H9 (cell line): Measurements from ENCODE around the gene PFKL. TPM values are rescaled to one million over a fixed set of nuclear protein-coding genes. Genes with fewer than 3 reads are reported as not detected.

ENCODE experiments used
- DNase-seq: peaks from one replicate; pipeline ENCODE4 v3.0.0-alpha.2; 2017
- H2AFZ ChIP-seq: one replicate; pipeline ENCODE4 v1.6.1; 2013; ENCODE audit warnings: mild to moderate bottlenecking, low read length, control low read depth, moderate library complexity
- H2AK5ac ChIP-seq: 2 replicates; pipeline ENCODE4 v1.6.1; 2013; ENCODE audit warnings: low read length, control low read depth, mixed read lengths; ENCODE audit not compliant: insufficient read length
- H2BK120ac ChIP-seq: one replicate; pipeline ENCODE4 v1.6.1; 2013; ENCODE audit warnings: low read depth, mild to moderate bottlenecking, low read length, control low read depth, inconsistent platforms; ENCODE audit not compliant: poor library complexity, severe bottlenecking
- H2BK12ac ChIP-seq: 2 replicates; pipeline ENCODE4 v1.6.1; 2013; ENCODE audit warnings: low read length, control low read depth, mixed read lengths, low read depth; ENCODE audit not compliant: insufficient read length
- H2BK15ac ChIP-seq: 2 replicates; pipeline ENCODE4 v1.6.1; 2013; ENCODE audit warnings: low read depth, low read length, control low read depth
- H2BK20ac ChIP-seq: one replicate; pipeline ENCODE4 v1.6.1; 2013; ENCODE audit warnings: low read depth, mild to moderate bottlenecking, low read length, control low read depth, inconsistent platforms; ENCODE audit not compliant: poor library complexity, severe bottlenecking
- H2BK5ac ChIP-seq: 2 replicates; pipeline ENCODE4 v1.6.1; 2013; ENCODE audit warnings: low read length, control low read depth, mixed read lengths; ENCODE audit not compliant: insufficient read length
- H3K14ac ChIP-seq: 2 replicates; pipeline ENCODE4 v1.6.1; 2013; ENCODE audit warnings: low read length, control low read depth; ENCODE audit not compliant: insufficient read depth
- H3K18ac ChIP-seq: 2 replicates; pipeline ENCODE4 v1.6.1; 2013; ENCODE audit warnings: low read depth, mild to moderate bottlenecking, mixed read lengths, low read length, control low read depth; ENCODE audit not compliant: insufficient read length
- H3K23ac ChIP-seq: 2 replicates; pipeline ENCODE4 v1.6.1; 2013; ENCODE audit warnings: low read length, control low read depth, mixed read lengths, low read depth; ENCODE audit not compliant: insufficient read length
- H3K23me2 ChIP-seq: 2 replicates; pipeline ENCODE4 v1.6.1; 2013; ENCODE audit warnings: low read depth, mild to moderate bottlenecking, mixed read lengths, low read length, control low read depth; ENCODE audit not compliant: insufficient read length, poor library complexity, severe bottlenecking
- H3K27ac ChIP-seq: 2 replicates; pipeline ENCODE4 v1.5.1; 2013; ENCODE audit warnings: low read length, control low read depth, mixed read lengths, low read depth; ENCODE audit not compliant: insufficient read length
- H3K27me3 ChIP-seq: 2 replicates; pipeline ENCODE4 v1.6.1; 2013; ENCODE audit warnings: low read length, control low read depth, inconsistent platforms; ENCODE audit not compliant: insufficient read depth
- H3K4ac ChIP-seq: 2 replicates; pipeline ENCODE4 v1.6.1; 2013; ENCODE audit warnings: low read depth, mild to moderate bottlenecking, control low read depth, inconsistent platforms, low read length, moderate library complexity
- H3K4me1 ChIP-seq: 2 replicates; pipeline ENCODE4 v1.6.1; 2013; ENCODE audit warnings: low read length, control low read depth, inconsistent platforms; ENCODE audit not compliant: insufficient read depth
- H3K4me2 ChIP-seq: 2 replicates; pipeline ENCODE4 v1.6.1; 2013; ENCODE audit warnings: low read length, control low read depth, mixed read lengths; ENCODE audit not compliant: insufficient read length, insufficient read depth
- H3K56ac ChIP-seq: 2 replicates; pipeline ENCODE4 v1.6.1; 2013; ENCODE audit warnings: low read depth, mild to moderate bottlenecking, mixed read lengths, low read length, control low read depth; ENCODE audit not compliant: insufficient read length
- H3K79me1 ChIP-seq: 2 replicates; pipeline ENCODE4 v1.6.1; 2013; ENCODE audit warnings: low read depth, mild to moderate bottlenecking, moderate library complexity, low read length, control low read depth, inconsistent platforms; ENCODE audit not compliant: insufficient read depth, poor library complexity, severe bottlenecking
- H3K79me2 ChIP-seq: 2 replicates; pipeline ENCODE4 v1.6.1; 2013; ENCODE audit warnings: low read length, control low read depth, inconsistent platforms; ENCODE audit not compliant: insufficient read depth
- H3K9ac ChIP-seq: 2 replicates; pipeline ENCODE4 v1.6.1; 2013; ENCODE audit warnings: low read length, control low read depth, mixed read lengths; ENCODE audit not compliant: insufficient read length; ENCODE audit errors: extremely low read depth
- H3K9me3 ChIP-seq: one replicate; pipeline ENCODE4 v1.6.1; 2013; ENCODE audit warnings: low read depth, low read length, inconsistent platforms; ENCODE audit not compliant: control insufficient read depth
- H3T11ph ChIP-seq: one replicate; pipeline ENCODE4 v1.6.1; 2013; ENCODE audit warnings: mild to moderate bottlenecking, low read length, control low read depth, inconsistent platforms
- H4K20me1 ChIP-seq: one replicate; pipeline ENCODE4 v1.6.1; 2013; ENCODE audit not compliant: control insufficient read depth, insufficient read length, insufficient read depth
- H4K5ac ChIP-seq: 2 replicates; pipeline ENCODE4 v1.6.1; 2013; ENCODE audit warnings: low read depth, mild to moderate bottlenecking, mixed read lengths, low read length, control low read depth; ENCODE audit not compliant: insufficient read length
- H4K8ac ChIP-seq: replicated peaks from 2 replicates; pipeline ENCODE4 v1.6.1; 2013; ENCODE audit warnings: low read length, control low read depth, mixed read lengths, low read depth; ENCODE audit not compliant: insufficient read length
- H4K91ac ChIP-seq: 2 replicates; pipeline ENCODE4 v1.6.1; 2013; ENCODE audit warnings: low read depth, mild to moderate bottlenecking, moderate library complexity, mixed read lengths, low read length, control low read depth; ENCODE audit not compliant: insufficient read length
- H3K27ac Mint-ChIP-seq, 3 experiments: 2 replicates in 2 of 3; 3 replicates in 1 of 3; pipeline ENCODE4 v1.8.0; 2020 to 2021; ENCODE audit warnings: mixed read lengths in 3 of 3, mild to moderate bottlenecking in 1 of 3, moderate library complexity in 1 of 3
- H3K27me3 Mint-ChIP-seq: 2 replicates; pipeline ENCODE4 v1.8.0; 2021; ENCODE audit warnings: low read depth, mild to moderate bottlenecking, moderate library complexity, mixed read lengths
- H3K36me3 Mint-ChIP-seq, 3 experiments: 2 replicates in 2 of 3; 3 replicates in 1 of 3; pipeline ENCODE4 v1.8.0; 2020 to 2021; ENCODE audit warnings: low read depth in 3 of 3, mixed read lengths in 3 of 3; ENCODE audit not compliant: insufficient read depth in 1 of 3
- H3K4me1 Mint-ChIP-seq, 2 experiments: 2 replicates each; pipeline ENCODE4 v1.8.0; 2020; ENCODE audit warnings: mixed read lengths in 2 of 2
- H3K4me3 Mint-ChIP-seq, 2 experiments: 2 replicates in 1 of 2; 3 replicates in 1 of 2; pipeline ENCODE4 v1.8.0; 2020 to 2021; ENCODE audit warnings: mild to moderate bottlenecking in 2 of 2, mixed read lengths in 2 of 2, moderate library complexity in 1 of 2
- H3K9me3 Mint-ChIP-seq, 2 experiments: 2 replicates in 1 of 2; 3 replicates in 1 of 2; pipeline ENCODE4 v1.8.0; 2020; ENCODE audit warnings: mild to moderate bottlenecking in 2 of 2, mixed read lengths in 2 of 2, moderate library complexity in 1 of 2
- CTCF ChIP-seq: fragments of 200-600 bp; sonication (generic); conservative IDR thresholded peaks from 3 replicates; pipeline ENCODE4 v1.8.0; 2021; ENCODE audit warnings: antibody characterized with exemption, mild to moderate bottlenecking
- WGBS: extraction: QIAGEN DNeasy Blood & Tissue Kit; methylation state at CpG from one replicate; pipeline ENCODE4 v1.1.7; 2013; ENCODE audit warnings: missing lambda C conversion rate, low lambda C conversion rate, mixed read lengths; ENCODE audit not compliant: insufficient read length; ENCODE audit errors: extremely low coverage; 5-methylcytosine and 5-hydroxymethylcytosine counted together
- total RNA-seq: library from RNA; stranded (reverse); gene quantifications from 2 replicates; pipeline ENCODE4 v1.2.1, GENCODE V29; 2021

The PFKL gene
- total RNA-seq, 1 experiment from 2014 or later = 107 TPM

- Histone ChIP-seq H3K79me2 (no peaks in the 10 kb centered on the region), H3K14ac (no peak overlapping the region), H2BK12ac (no peak overlapping the region), H3K23ac (no peak overlapping the region), H3K4me2 (no peak overlapping the region), H3K23me2 (no peaks in the 10 kb centered on the region), H3T11ph (no peak overlapping the region), H2BK5ac (no peak overlapping the region), H2BK15ac (no peak overlapping the region), H3K4ac (no peak overlapping the region), H3K56ac (no peak overlapping the region), H2BK20ac (no peak overlapping the region), H3K79me1 (no peaks in the 10 kb centered on the region), H2AK5ac (no peak overlapping the region), H2AFZ (no peak overlapping the region), H4K5ac (no peak overlapping the region), H3K4me1 (no peaks in the 10 kb centered on the region), H4K8ac (no peak overlapping the region), H3K9ac (no peak overlapping the region), H3K27ac (no peak overlapping the region), H4K20me1 (no peaks in the 10 kb centered on the region), H3K9me3 (no peaks in the 10 kb centered on the region), H2BK120ac (no peak overlapping the region), H3K18ac (no peak overlapping the region), H3K27me3 (no peaks in the 10 kb centered on the region), H4K91ac (no peak overlapping the region)
- H3K27ac Mint-ChIP-seq = no peak overlapping the region; a peak in 1 of 7 replicates
- no peaks in the 10 kb centered on the region for H3K4me1 Mint-ChIP-seq
- H3K36me3 Mint-ChIP-seq = peaks cover 0 to 10% (median 7%) of the 10 kb centered on the region in 3 experiments; a peak in 5 of 7 replicates
- H3K9me3 Mint-ChIP-seq = no peaks in the 10 kb centered on the region
- DNase-seq = no peak
- no CpG with 5 or more reads among the region's 44 CpGs for WGBS
- no peaks in the 10 kb centered on the region for H3K27me3 Mint-ChIP-seq
- no peak for TF ChIP-seq CTCF
- H3K4me3 Mint-ChIP-seq = no peak overlapping the region; a peak in 1 of 5 replicates
These were observed 25.8 kb downstream of the PFKL start for GRCh38 chr21:44325386-44326271.
